Kidney epithelial cell (primary cell): ENCODE results near the gene ABCC4. TPM values are rescaled to one million over a fixed set of nuclear protein-coding genes. Genes with fewer than 3 reads are reported as not detected.

ENCODE experiments used
- DNase-seq: peaks from one replicate; pipeline ENCODE4 v3.0.0-alpha.2; 2010; ENCODE audit warnings: low read depth
- H3K27me3 ChIP-seq: 2 replicates; pipeline ENCODE4 v1.6.0; 2011; ENCODE audit warnings: low read length; ENCODE audit not compliant: control insufficient read depth, insufficient read depth
- H3K36me3 ChIP-seq: 2 replicates; pipeline ENCODE4 v1.5.1; 2011; ENCODE audit warnings: low read length; ENCODE audit not compliant: control insufficient read depth, insufficient read depth
- H3K4me3 ChIP-seq: 2 replicates; pipeline ENCODE4 v1.5.1; 2011; ENCODE audit warnings: low read depth, mild to moderate bottlenecking, control low read depth, low read length
- CTCF ChIP-seq: IDR thresholded peaks from 2 replicates; pipeline ENCODE4 v1.5.1; 2011; ENCODE audit warnings: mild to moderate bottlenecking, moderate library complexity, low read length, control low read depth, inconsistent platforms; ENCODE audit not compliant: insufficient read depth, poor library complexity, severe bottlenecking
- total RNA-seq: library from RNA; depleted of rRNA; stranded (reverse); fragments of >200 nt; gene quantifications from 2 replicates; pipeline ENCODE4 v1.2.3, GENCODE V29; 2015

Gene ABCC4
- total RNA-seq, 1 donor from 2014 or later, result 17.3 TPM

- Histone ChIP-seq H3K27me3 (no peaks in the 10 kb centered on the region), H3K36me3 (no peaks in the 10 kb centered on the region), H3K4me3 (no peak overlapping the region)
- TF ChIP-seq CTCF, result no peak
- no peak for DNase-seq
These were observed 79.1 kb downstream of the ABCC4 start for GRCh38 chr13:95221971-95222732.

GRCh38 chr13:95220611-95221010 lies 80.6 kb downstream of the ABCC4 start:
- H3K27me3 ChIP-seq, result no peaks in the 10 kb centered on the region
- H3K36me3 ChIP-seq, result no peaks in the 10 kb centered on the region
- TF ChIP-seq CTCF, result no peak
- no peak overlapping the region for H3K4me3 ChIP-seq
- no peak for DNase-seq

GRCh38 chr13:95217920-95218830 lies 83.1 kb downstream of the ABCC4 start:
- no peaks in the 10 kb centered on the region for H3K36me3 ChIP-seq
- H3K27me3 ChIP-seq, result no peaks in the 10 kb centered on the region
- TF ChIP-seq CTCF, result no peak
- H3K4me3 ChIP-seq, result no peak overlapping the region
- DNase-seq, result no peak

GRCh38 chr13:95216182-95216581 lies 85.1 kb downstream of the ABCC4 start:
- Histone ChIP-seq H3K4me3 (no peak overlapping the region), H3K36me3 (no peaks in the 10 kb centered on the region), H3K27me3 (no peaks in the 10 kb centered on the region)
- no peak for DNase-seq
- TF ChIP-seq CTCF, result no peak

- no peak overlapping the region for H3K4me3 ChIP-seq
- TF ChIP-seq CTCF, result no peak
- H3K27me3 ChIP-seq, result no peaks in the 10 kb centered on the region
- no peaks in the 10 kb centered on the region for H3K36me3 ChIP-seq
- DNase-seq, result no peak
These were observed 88.0 kb downstream of the ABCC4 start for GRCh38 chr13:95212983-95213850.
